Limb (tissue), 2 donors: Measurements from ENCODE around the gene CTIF.

Experiments used
- DNase-seq, 2 donors: peaks; one replicate each; pipeline ENCODE4 v3.0.0-alpha.2; 2016; ENCODE audit errors: extremely low spot score in 2 of 2

Gene CTIF

GRCh38 chr18:48665654-48666053 lies 126.8 kb downstream of the CTIF start:
- no peak for DNase-seq

- peak in 1 of 2 donors; percentile 6 for DNase-seq
Observed at GRCh38 chr18:48666613-48667012, 127.8 kb downstream of the CTIF start.

- DNase-seq = peak in 1 of 2 donors; percentile 29
Observed at GRCh38 chr18:48667276-48668254, 128.7 kb downstream of the CTIF start.

GRCh38 chr18:48668466-48669179 lies 129.8 kb downstream of the CTIF start:
- DNase-seq = peak in 1 of 2 donors; percentile 22

GRCh38 chr18:48669180-48669675 lies 130.4 kb downstream of the CTIF start:
- no peak for DNase-seq

GRCh38 chr18:48669991-48670750 lies 131.3 kb downstream of the CTIF start:
- DNase-seq = peak in 1 of 2 donors; percentile 23

- no peak for DNase-seq
Observed at GRCh38 chr18:48670751-48671560, 132.1 kb downstream of the CTIF start.

- no peak for DNase-seq
Observed at GRCh38 chr18:48671561-48671945, 132.7 kb downstream of the CTIF start.

- DNase-seq = peak in 1 of 2 donors; percentile 14
Observed at GRCh38 chr18:48672671-48673340, 134.0 kb downstream of the CTIF start.

GRCh38 chr18:48673456-48673852 lies 134.6 kb downstream of the CTIF start:
- peak in 1 of 2 donors; percentile 7 for DNase-seq

GRCh38 chr18:48673853-48674721 lies 135.3 kb downstream of the CTIF start:
- DNase-seq = peak in 1 of 2 donors; percentile 7

- DNase-seq = no peak
Observed at GRCh38 chr18:48674758-48675351, 136.0 kb downstream of the CTIF start.

GRCh38 chr18:48675352-48675761 lies 136.5 kb downstream of the CTIF start:
- peak; percentile 82 to 92 for DNase-seq

GRCh38 chr18:48675912-48676311 lies 137.1 kb downstream of the CTIF start:
- no peak for DNase-seq

GRCh38 chr18:48676346-48676745 lies 137.5 kb downstream of the CTIF start:
- no peak for DNase-seq

- peak; percentile 57 to 86 for DNase-seq
Observed at GRCh38 chr18:48676756-48677368, 138.0 kb downstream of the CTIF start.

- DNase-seq = no peak
Observed at GRCh38 chr18:48678237-48679115, 139.6 kb downstream of the CTIF start.
